PC-3 (cell line): ENCODE data around the gene DEFB127. TPM values are rescaled to one million over a fixed set of nuclear protein-coding genes. Genes with fewer than 3 reads are reported as not detected.

Source experiments
- ATAC-seq: fragments of 200-7000 bp; cut with Tn5 transposase; 2 replicates; pipeline ENCODE4 v1.9.1; 2020; ENCODE audit warnings: mild to moderate bottlenecking, moderate library complexity
- BruUV-seq: library from RNA; stranded (reverse); fragments of 400-500 nt; replicated peaks from 2 replicates; lab custom pipeline; 2021; lab: Mats Ljungman, UMichigan
- CTCF ChIA-PET: fragments of 300-600 bp; sonication (Branson Sonifier 250); formaldehyde crosslinking; loops from one replicate; lab custom pipeline; 2022; ENCODE audit warnings: antibody characterized with exemption; lab: Charles Lee
- POLR2A ChIA-PET: fragments of 300-600 bp; sonication (Branson Sonifier 250); formaldehyde crosslinking; loops from one replicate; lab custom pipeline; 2022; ENCODE audit warnings: antibody characterized with exemption; ENCODE audit not compliant: unreplicated experiment; lab: Charles Lee
- DNase-seq: peaks from one replicate; pipeline ENCODE4 v3.0.0-alpha.2; 2015
- H2AFZ ChIP-seq: fragments of 300-600 bp; sonication (generic); 2 replicates; pipeline ENCODE4 v1.6.0; 2016; ENCODE audit warnings: antibody characterized with exemption, low read length
- H3F3A ChIP-seq: fragments of 300-600 bp; sonication (generic); one replicate; pipeline ENCODE4 v1.6.0; 2017; ENCODE audit warnings: antibody characterized with exemption, low read length, control low read depth, mild to moderate bottlenecking; ENCODE audit not compliant: unreplicated experiment
- H3K27ac ChIP-seq: fragments of 300-600 bp; sonication (generic); 2 replicates; pipeline ENCODE4 v1.5.1; 2016; ENCODE audit warnings: mild to moderate bottlenecking, low read length
- H3K27me3 ChIP-seq: fragments of 300-600 bp; sonication (generic); 2 replicates; pipeline ENCODE4 v1.6.1; 2016; ENCODE audit warnings: low read length, mixed read lengths
- H3K36me3 ChIP-seq: fragments of 300-600 bp; sonication (generic); 2 replicates; pipeline ENCODE4 v1.6.1; 2016; ENCODE audit warnings: low read depth, mixed run types, low read length, mixed read lengths
- H3K4me1 ChIP-seq: fragments of 300-600 bp; sonication (generic); 2 replicates; pipeline ENCODE4 v1.5.1; 2016; ENCODE audit warnings: low read length; ENCODE audit not compliant: insufficient read depth
- H3K4me2 ChIP-seq: fragments of 300-600 bp; sonication (generic); 2 replicates; pipeline ENCODE4 v1.6.0; 2016; ENCODE audit warnings: low read length
- H3K4me3 ChIP-seq: fragments of 300-600 bp; sonication (generic); 2 replicates; pipeline ENCODE4 v1.5.1; 2016; ENCODE audit warnings: mild to moderate bottlenecking, low read length, mixed read lengths
- H3K79me2 ChIP-seq: fragments of 300-600 bp; sonication (generic); 2 replicates; pipeline ENCODE4 v1.6.1; 2017; ENCODE audit warnings: low read length, mixed read lengths
- H3K9ac ChIP-seq: fragments of 300-600 bp; sonication (generic); 2 replicates; pipeline ENCODE4 v1.6.0; 2016; ENCODE audit warnings: mild to moderate bottlenecking, low read length
- H3K9me2 ChIP-seq: fragments of 300-600 bp; sonication (generic); replicated peaks from 2 replicates; pipeline ENCODE4 v1.6.1; 2016; ENCODE audit warnings: mixed run types, low read length, mixed read lengths
- H3K9me3 ChIP-seq: fragments of 300-600 bp; sonication (generic); 2 replicates; pipeline ENCODE4 v1.6.1; 2016; ENCODE audit warnings: low read length, mixed read lengths
- H4K20me1 ChIP-seq: fragments of 300-600 bp; sonication (generic); 2 replicates; pipeline ENCODE4 v1.6.1; 2016; ENCODE audit warnings: low read length, mixed read lengths
- EZH2 ChIP-seq: fragments of 300-600 bp; sonication (generic); IDR thresholded peaks from one replicate; pipeline ENCODE4 v1.6.1; 2017; ENCODE audit warnings: antibody characterized with exemption, mild to moderate bottlenecking, low read length; ENCODE audit not compliant: unreplicated experiment
- EZH2phosphoT487 ChIP-seq: fragments of 300-600 bp; sonication (generic); IDR thresholded peaks from 2 replicates; pipeline ENCODE4 v1.6.1; 2018; ENCODE audit warnings: mild to moderate bottlenecking, antibody characterized with exemption, low read length, borderline replicate concordance
- intact Hi-C: fragments of 100-400 bp; cut with micrococcal nuclease; formaldehyde crosslinking; loops from 2 replicates; pipeline ENCODE4 v1.9.0; 2023
- total RNA-seq: library from RNA; depleted of rRNA; stranded (reverse); fragments of >200 nt; gene quantifications from 2 replicates; pipeline ENCODE4 v1.2.3, GENCODE V29; 2014
- TF ChIP-seq, protein P1 (sequence below): fragments of 300-600 bp; sonication (generic); conservative IDR thresholded peaks from 2 replicates; pipeline ENCODE4 v1.5.1; 2017; ENCODE audit warnings: antibody characterized with exemption, low read depth, mild to moderate bottlenecking, low read length

Gene DEFB127
- total RNA-seq, 1 experiment from 2014 or later, result not detected

DNA sequence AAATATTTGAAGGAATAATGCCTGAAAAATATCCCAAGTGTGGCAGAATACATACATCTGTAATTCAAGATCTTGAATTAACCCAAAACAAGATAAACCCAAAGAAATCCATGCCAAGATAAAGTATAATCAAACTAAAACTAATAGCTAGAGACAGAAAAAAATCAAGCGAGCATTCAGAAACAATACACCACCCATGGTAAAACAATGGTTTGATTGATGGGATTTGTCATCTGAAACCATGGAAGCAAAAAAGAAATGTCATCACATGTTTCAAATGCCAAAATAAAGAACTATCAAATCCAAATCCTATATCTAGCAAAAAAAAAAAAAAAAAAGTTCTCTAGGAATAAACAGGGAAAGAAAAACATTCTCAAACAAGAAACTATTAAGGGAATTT, 5.1 kb upstream of the DEFB127 start:
- no peak overlapping the region for H3K9ac ChIP-seq
- CTCF ChIA-PET, result no interaction called here
- no peak for ATAC-seq
- no peak overlapping the region for H3K4me3 ChIP-seq
- H3K27ac ChIP-seq, result no peak overlapping the region
- TF ChIP-seq EZH2 (no peak), EZH2phosphoT487 (no peak)
- TF ChIP-seq, protein P1, sequence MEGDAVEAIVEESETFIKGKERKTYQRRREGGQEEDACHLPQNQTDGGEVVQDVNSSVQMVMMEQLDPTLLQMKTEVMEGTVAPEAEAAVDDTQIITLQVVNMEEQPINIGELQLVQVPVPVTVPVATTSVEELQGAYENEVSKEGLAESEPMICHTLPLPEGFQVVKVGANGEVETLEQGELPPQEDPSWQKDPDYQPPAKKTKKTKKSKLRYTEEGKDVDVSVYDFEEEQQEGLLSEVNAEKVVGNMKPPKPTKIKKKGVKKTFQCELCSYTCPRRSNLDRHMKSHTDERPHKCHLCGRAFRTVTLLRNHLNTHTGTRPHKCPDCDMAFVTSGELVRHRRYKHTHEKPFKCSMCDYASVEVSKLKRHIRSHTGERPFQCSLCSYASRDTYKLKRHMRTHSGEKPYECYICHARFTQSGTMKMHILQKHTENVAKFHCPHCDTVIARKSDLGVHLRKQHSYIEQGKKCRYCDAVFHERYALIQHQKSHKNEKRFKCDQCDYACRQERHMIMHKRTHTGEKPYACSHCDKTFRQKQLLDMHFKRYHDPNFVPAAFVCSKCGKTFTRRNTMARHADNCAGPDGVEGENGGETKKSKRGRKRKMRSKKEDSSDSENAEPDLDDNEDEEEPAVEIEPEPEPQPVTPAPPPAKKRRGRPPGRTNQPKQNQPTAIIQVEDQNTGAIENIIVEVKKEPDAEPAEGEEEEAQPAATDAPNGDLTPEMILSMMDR, result no peak
- H3K79me2 ChIP-seq, result no peaks in the 10 kb centered on the region
- H3K27me3 ChIP-seq, result peaks cover 61% of the 10 kb centered on the region
- no peak for DNase-seq
- no peaks in the 10 kb centered on the region for H3K9me2 ChIP-seq
- no peaks in the 10 kb centered on the region for H3K36me3 ChIP-seq
- H3F3A ChIP-seq, result no peaks in the 10 kb centered on the region
- POLR2A ChIA-PET, result no interaction called here
- no peak overlapping the region for H3K4me2 ChIP-seq
- BruUV-seq, result no TSS peak
- intact Hi-C loops, result no loop called here
- no peaks in the 10 kb centered on the region for H3K4me1 ChIP-seq
- H3K9me3 ChIP-seq, result no peaks in the 10 kb centered on the region
- no peaks in the 10 kb centered on the region for H4K20me1 ChIP-seq
- no peak overlapping the region for H2AFZ ChIP-seq

DNA sequence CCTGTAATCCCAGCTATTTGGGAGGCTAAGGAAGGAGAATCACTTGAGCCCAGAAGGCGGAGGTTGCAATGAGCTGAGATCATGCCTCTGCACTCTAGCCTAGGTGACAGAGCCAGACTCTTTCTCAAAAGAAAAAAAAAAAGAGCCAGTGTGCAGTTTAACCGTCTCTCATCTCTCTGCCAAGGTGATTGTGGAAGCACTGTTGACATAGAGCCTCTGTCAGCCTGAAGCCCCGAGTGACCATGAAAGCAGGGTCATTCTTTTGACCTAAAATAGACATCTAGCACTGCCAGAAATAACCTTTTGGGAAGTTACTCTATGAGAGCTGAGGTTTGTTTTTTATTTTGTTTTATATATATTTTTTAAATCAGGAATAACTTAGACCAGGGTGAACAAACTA, 7.4 kb downstream of the DEFB127 start:
- no peak overlapping the region for H3K4me2 ChIP-seq
- DNase-seq, result no peak
- H2AFZ ChIP-seq, result no peak overlapping the region
- no peaks in the 10 kb centered on the region for H3K4me1 ChIP-seq
- H3K79me2 ChIP-seq, result no peaks in the 10 kb centered on the region
- no peaks in the 10 kb centered on the region for H4K20me1 ChIP-seq
- TF ChIP-seq EZH2phosphoT487 (no peak), EZH2 (no peak)
- TF ChIP-seq, protein P1, result no peak
- ChIA-PET CTCF (no interaction called here), POLR2A (no interaction called here)
- BruUV-seq, result no TSS peak
- ATAC-seq, result no peak
- no peaks in the 10 kb centered on the region for H3F3A ChIP-seq
- H3K9me2 ChIP-seq, result no peaks in the 10 kb centered on the region
- no peaks in the 10 kb centered on the region for H3K9me3 ChIP-seq
- H3K27me3 ChIP-seq, result peaks cover 39% of the 10 kb centered on the region; the same call in 1 of the 2 replicates
- H3K4me3 ChIP-seq, result no peak overlapping the region
- intact Hi-C loops, result no loop called here
- H3K27ac ChIP-seq, result no peak overlapping the region
- H3K9ac ChIP-seq, result no peak overlapping the region
- H3K36me3 ChIP-seq, result no peaks in the 10 kb centered on the region

DNA sequence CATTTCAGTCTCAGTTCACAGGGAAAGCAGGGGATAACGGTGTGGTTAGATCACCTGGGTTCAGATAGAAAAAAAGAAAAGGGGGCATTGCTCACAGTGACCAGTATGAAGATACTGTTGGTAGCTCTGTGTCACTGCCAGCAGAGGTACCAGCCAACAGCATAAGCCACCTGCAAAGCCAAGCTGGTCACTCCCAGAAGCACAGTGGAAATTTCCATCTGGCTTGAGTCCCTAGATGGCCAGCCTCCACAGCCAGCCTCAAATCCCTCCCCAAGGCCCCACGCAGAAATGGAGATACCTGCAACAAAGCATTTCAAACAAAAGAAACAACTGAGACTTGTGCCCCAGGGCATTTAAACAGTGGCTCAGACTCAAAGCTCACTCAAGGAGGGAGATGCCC, 11.6 kb downstream of the DEFB127 start:
- H2AFZ ChIP-seq, result no peak overlapping the region
- ATAC-seq (no peak), DNase-seq (no peak)
- TF ChIP-seq, protein P1, result no peak
- TF ChIP-seq EZH2phosphoT487 (no peak), EZH2 (no peak)
- BruUV-seq, result no TSS peak
- H3K4me1 ChIP-seq, result no peaks in the 10 kb centered on the region
- intact Hi-C loops, result no loop called here
- peaks cover 57% of the 10 kb centered on the region for H3K27me3 ChIP-seq
- ChIA-PET CTCF (no interaction called here), POLR2A (no interaction called here)
- H3K4me3 ChIP-seq, result no peak overlapping the region
- H3K4me2 ChIP-seq, result no peak overlapping the region
- no peaks in the 10 kb centered on the region for H3K79me2 ChIP-seq
- no peaks in the 10 kb centered on the region for H3K9me2 ChIP-seq
- H4K20me1 ChIP-seq, result no peaks in the 10 kb centered on the region
- H3K9ac ChIP-seq, result no peak overlapping the region
- H3K27ac ChIP-seq, result no peak overlapping the region
- H3K36me3 ChIP-seq, result no peaks in the 10 kb centered on the region
- H3F3A ChIP-seq, result no peaks in the 10 kb centered on the region
- H3K9me3 ChIP-seq, result no peaks in the 10 kb centered on the region
